ENCODE measurements around the gene PTGR1.
"Not testable (repeated sequence)": the region's sequence is repeated elsewhere in the genome, so short reads cannot be mapped to it uniquely, and the experiment has no call there.

PTGR1 gene

DNA sequence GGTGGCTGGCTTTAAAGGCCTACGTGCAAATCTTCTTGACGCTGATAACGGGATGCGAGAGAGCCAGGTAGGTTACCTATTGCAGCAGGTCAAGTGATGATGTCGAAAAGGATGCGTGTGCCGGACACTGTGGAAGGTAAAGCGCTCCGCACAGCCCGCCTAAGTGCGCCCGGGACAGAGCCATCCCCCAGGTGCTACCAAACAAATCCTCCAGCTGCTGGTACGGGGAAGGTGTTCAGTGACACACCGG is 31.4 kb upstream of the PTGR1 start:
- H3K4me3 ChIP-seq (ENCODE audit: low read length): peak overlapping the region; percentile 87
- TF ChIP-seq CTCF (IDR thresholded peaks at IDR 0.05; ENCODE audit: insufficient read depth, low read depth, low read length, missing control alignments): no peak

DNA sequence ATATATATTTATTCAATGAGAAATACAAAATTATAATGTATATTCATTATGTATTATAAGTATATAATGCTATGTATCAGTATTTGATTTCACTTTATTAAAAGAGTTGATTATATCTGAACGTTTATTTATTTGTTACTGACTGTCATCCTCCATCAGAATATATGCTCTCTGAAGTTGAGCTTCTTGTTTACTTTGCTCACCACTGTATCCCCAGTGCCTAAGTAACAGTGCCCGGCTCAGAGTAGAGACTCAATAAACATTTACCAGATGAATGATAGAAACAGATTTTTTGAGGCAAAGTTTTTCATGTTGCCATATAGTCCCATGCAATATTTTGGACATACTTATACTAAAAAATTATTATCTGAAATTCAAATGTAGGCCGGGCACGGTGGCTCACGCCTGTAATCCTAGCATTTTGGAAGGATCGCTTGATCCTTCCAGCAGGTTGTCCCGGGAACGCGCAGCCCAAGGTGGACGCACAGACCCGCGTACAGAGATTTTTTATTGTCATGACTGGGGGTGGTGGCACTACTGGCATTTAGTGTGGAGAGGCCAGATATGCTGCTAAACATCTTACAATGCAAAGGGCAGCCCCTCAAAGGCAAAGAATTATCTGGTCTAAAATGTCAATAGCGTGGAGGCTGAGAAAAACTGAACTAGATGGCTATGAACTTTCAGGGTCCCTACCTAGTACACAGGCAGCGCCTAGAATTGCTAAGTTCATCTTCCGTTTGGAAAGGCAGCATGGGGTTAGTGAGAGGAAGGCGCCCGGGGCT is 30.9 kb upstream of the PTGR1 start:
- no peak for DNase-seq (ENCODE audit: low read depth)
- no peak for TF ChIP-seq CTCF (IDR thresholded peaks at IDR 0.05; ENCODE audit: insufficient read depth, low read depth, low read length, missing control alignments)
- peak overlapping the region; percentile 87 for H3K4me3 ChIP-seq (ENCODE audit: low read length)

More for the DNA sequence above, 31.4 kb upstream of the PTGR1 start:
- DNase-seq (ENCODE audit: low read depth): no peak

DNA sequence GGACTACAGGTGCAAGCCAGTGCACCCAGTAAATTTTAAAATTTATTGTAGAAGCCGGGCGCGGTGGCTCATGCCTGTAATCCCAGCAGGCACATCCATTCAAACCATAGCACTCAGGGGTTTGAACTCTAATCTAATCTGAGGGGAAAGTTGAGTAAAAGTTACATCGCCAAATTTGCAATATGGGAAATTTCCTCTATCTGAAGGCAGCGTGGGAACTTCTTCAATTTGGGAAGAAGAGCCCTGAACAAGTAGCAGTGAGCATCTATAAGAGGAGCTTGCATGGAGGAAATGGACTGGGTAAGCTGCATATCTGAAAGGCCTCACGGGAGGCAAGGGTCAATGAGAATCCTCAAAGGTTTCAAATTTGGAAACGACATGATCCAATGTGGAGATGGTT is 29.0 kb upstream of the PTGR1 start:
- no peak for DNase-seq (ENCODE audit: low read depth)
- TF ChIP-seq CTCF (IDR thresholded peaks at IDR 0.05; ENCODE audit: insufficient read depth, low read depth, low read length, missing control alignments): no peak
- no peak overlapping the region for H3K4me3 ChIP-seq (ENCODE audit: low read length)

GRCh38 chr9:111627260-111627963 is 28.0 kb upstream of the PTGR1 start:
- DNase-seq (ENCODE audit: low read depth): no peak
- no peak overlapping the region for H3K4me3 ChIP-seq (ENCODE audit: low read length)
- TF ChIP-seq CTCF (IDR thresholded peaks at IDR 0.05; ENCODE audit: insufficient read depth, low read depth, low read length, missing control alignments): no peak

GRCh38 chr9:111622626-111623025 is 23.2 kb upstream of the PTGR1 start:
- peak; percentile 78 for DNase-seq (ENCODE audit: low read depth)
- no peak for TF ChIP-seq CTCF (IDR thresholded peaks at IDR 0.05; ENCODE audit: insufficient read depth, low read depth, low read length, missing control alignments)
- no peak overlapping the region for H3K4me3 ChIP-seq (ENCODE audit: low read length)

DNA sequence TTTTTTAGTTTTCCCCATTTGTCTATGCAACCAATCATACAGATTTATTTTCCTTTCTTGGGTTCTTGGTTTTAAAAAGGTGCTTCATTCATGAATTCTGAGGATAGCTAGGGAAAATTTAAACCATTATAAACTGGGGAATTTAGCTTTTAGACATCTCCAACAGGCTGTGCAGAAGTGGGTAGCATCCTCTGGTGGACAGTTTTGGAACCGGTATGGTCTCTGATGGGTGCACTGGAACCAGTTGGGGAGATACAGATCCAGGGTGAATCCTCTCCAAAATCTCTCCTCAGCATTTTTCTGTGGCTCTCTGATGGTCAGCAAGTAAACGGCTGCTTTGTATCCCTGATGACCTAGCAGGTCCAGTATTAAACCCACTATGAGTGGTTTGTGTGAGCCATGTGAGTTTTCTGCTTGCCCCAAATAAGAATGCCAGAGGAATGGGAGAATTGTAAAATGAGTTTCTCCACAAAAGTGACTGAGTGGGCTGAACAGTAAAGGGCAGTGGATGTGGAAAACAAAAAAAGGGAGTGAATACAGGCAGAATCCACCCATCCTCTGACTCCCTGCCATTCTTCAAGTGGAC is 22.5 kb upstream of the PTGR1 start:
- peak; percentile 66 for DNase-seq (ENCODE audit: low read depth)
- H3K4me3 ChIP-seq (ENCODE audit: low read length): no peak overlapping the region
- peak; percentile 99 for TF ChIP-seq CTCF (IDR thresholded peaks at IDR 0.05; ENCODE audit: insufficient read depth, low read depth, low read length, missing control alignments)

- not testable (repeated sequence) for H3K4me3 ChIP-seq (ENCODE audit: low read length); DNase-seq (ENCODE audit: low read depth)
Observed at GRCh38 chr9:111617349-111617748, 17.9 kb upstream of the PTGR1 start.
